Adipocyte (in vitro differentiated cells): ENCODE measurements around the gene RNF223.

Experiments
- DNase-seq: peaks from one replicate; pipeline ENCODE4 v3.0.0-alpha.2; 2015; ENCODE audit warnings: low read depth
- H3K27me3 ChIP-seq: replicated peaks from 2 replicates; pipeline ENCODE4 v1.7.0; 2013; ENCODE audit warnings: mild to moderate bottlenecking, low read length, moderate library complexity; ENCODE audit not compliant: control insufficient read depth, insufficient read depth
- H3K36me3 ChIP-seq: 2 replicates; pipeline ENCODE4 v1.7.0; 2013; ENCODE audit warnings: low read length, mild to moderate bottlenecking, moderate library complexity; ENCODE audit not compliant: control insufficient read depth, insufficient read depth, severe bottlenecking
- H3K4me1 ChIP-seq: 2 replicates; pipeline ENCODE4 v1.7.0; 2013; ENCODE audit warnings: mild to moderate bottlenecking, low read length, moderate library complexity; ENCODE audit not compliant: control insufficient read depth, insufficient read depth
- H3K4me3 ChIP-seq: 2 replicates; pipeline ENCODE4 v1.7.0; 2013; ENCODE audit warnings: mild to moderate bottlenecking, low read length, moderate library complexity
- H3K9ac ChIP-seq: 2 replicates; pipeline ENCODE4 v1.7.0; 2013; ENCODE audit warnings: mild to moderate bottlenecking, low read length, moderate library complexity
- H3K9me3 ChIP-seq: 2 replicates; pipeline ENCODE4 v1.7.0; 2013; ENCODE audit warnings: mild to moderate bottlenecking, low read length, moderate library complexity; ENCODE audit not compliant: control insufficient read depth

RNF223 gene

GRCh38 chr1:1073743-1074587 is at the start of gene RNF223:
Gene RNF223 (minus strand): TSS chr1:1074306. CDS start chr1:1072566, 1,740 bp downstream.
- no peak for DNase-seq
- Histone ChIP-seq H3K4me1 (no peaks in the 10 kb centered on the region), H3K27me3 (peaks cover 10% of the 10 kb centered on the region), H3K36me3 (no peaks in the 10 kb centered on the region), H3K9ac (no peak within 1 kb of the TSS), H3K4me3 (no peak within 1 kb of the TSS), H3K9me3 (no peaks in the 10 kb centered on the region)

GRCh38 chr1:1122981-1123480 is 48.9 kb upstream of the RNF223 start:
- no peaks in the 10 kb centered on the region for H3K36me3 ChIP-seq
- peaks cover 4% of the 10 kb centered on the region for H3K4me1 ChIP-seq
- H3K9me3 ChIP-seq = no peaks in the 10 kb centered on the region
- no peak overlapping the region for H3K9ac ChIP-seq
- no peak overlapping the region for H3K4me3 ChIP-seq
- DNase-seq = no peak
- peaks cover 18% of the 10 kb centered on the region for H3K27me3 ChIP-seq

GRCh38 chr1:1122078-1122811 is 48.1 kb upstream of the RNF223 start:
- Histone ChIP-seq H3K4me3 (peak overlapping the region; percentile 63), H3K27me3 (peaks cover 25% of the 10 kb centered on the region)

GRCh38 chr1:1121611-1122077 is 47.5 kb upstream of the RNF223 start:
- Histone ChIP-seq H3K4me3 (no peak overlapping the region), H3K4me1 (peaks cover 4% of the 10 kb centered on the region), H3K27me3 (peaks cover 27% of the 10 kb centered on the region), H3K36me3 (no peaks in the 10 kb centered on the region), H3K9ac (no peak overlapping the region), H3K9me3 (no peaks in the 10 kb centered on the region)
- no peak for DNase-seq

More at GRCh38 chr1:1122078-1122811, 48.1 kb upstream of the RNF223 start:
- Histone ChIP-seq H3K9ac (no peak overlapping the region), H3K9me3 (no peaks in the 10 kb centered on the region), H3K4me1 (peaks cover 4% of the 10 kb centered on the region), H3K36me3 (no peaks in the 10 kb centered on the region)
- DNase-seq = peak; percentile 92

- peaks cover 4% of the 10 kb centered on the region for H3K4me1 ChIP-seq
- no peak overlapping the region for H3K9ac ChIP-seq
- no peak overlapping the region for H3K4me3 ChIP-seq
- no peak for DNase-seq
- H3K9me3 ChIP-seq = no peaks in the 10 kb centered on the region
- peaks cover 27% of the 10 kb centered on the region for H3K27me3 ChIP-seq
- H3K36me3 ChIP-seq = no peaks in the 10 kb centered on the region
These were observed 46.9 kb upstream of the RNF223 start for GRCh38 chr1:1120866-1121591.

- Histone ChIP-seq H3K36me3 (no peaks in the 10 kb centered on the region), H3K4me3 (no peak overlapping the region), H3K9ac (no peak overlapping the region), H3K27me3 (peaks cover 27% of the 10 kb centered on the region), H3K4me1 (peaks cover 4% of the 10 kb centered on the region), H3K9me3 (no peaks in the 10 kb centered on the region)
- DNase-seq = no peak
These were observed 46.0 kb upstream of the RNF223 start for GRCh38 chr1:1120096-1120495.

- H3K9ac ChIP-seq = no peak overlapping the region
- no peak for DNase-seq
- peaks cover 27% of the 10 kb centered on the region for H3K27me3 ChIP-seq
- H3K9me3 ChIP-seq = no peaks in the 10 kb centered on the region
- no peak overlapping the region for H3K4me3 ChIP-seq
- peaks cover 7% of the 10 kb centered on the region for H3K4me1 ChIP-seq
- no peaks in the 10 kb centered on the region for H3K36me3 ChIP-seq
These were observed 45.3 kb upstream of the RNF223 start for GRCh38 chr1:1119272-1119890.

- Histone ChIP-seq H3K4me1 (peaks cover 7% of the 10 kb centered on the region), H3K9ac (no peak overlapping the region), H3K27me3 (peaks cover 27% of the 10 kb centered on the region), H3K9me3 (no peaks in the 10 kb centered on the region), H3K4me3 (no peak overlapping the region), H3K36me3 (no peaks in the 10 kb centered on the region)
- no peak for DNase-seq
These were observed 44.7 kb upstream of the RNF223 start for GRCh38 chr1:1118876-1119220.

- DNase-seq = no peak
These were observed 44.1 kb upstream of the RNF223 start for GRCh38 chr1:1118011-1118875.

GRCh38 chr1:1117469-1117831 is 43.3 kb upstream of the RNF223 start:
- no peaks in the 10 kb centered on the region for H3K9me3 ChIP-seq
- no peak for DNase-seq
- H3K9ac ChIP-seq = no peak overlapping the region
- H3K36me3 ChIP-seq = no peaks in the 10 kb centered on the region
- peaks cover 7% of the 10 kb centered on the region for H3K4me1 ChIP-seq
- peaks cover 27% of the 10 kb centered on the region for H3K27me3 ChIP-seq
- H3K4me3 ChIP-seq = no peak overlapping the region

More at GRCh38 chr1:1118011-1118875, 44.1 kb upstream of the RNF223 start:
- Histone ChIP-seq H3K36me3 (no peaks in the 10 kb centered on the region), H3K4me1 (peaks cover 7% of the 10 kb centered on the region), H3K4me3 (no peak overlapping the region), H3K9ac (no peak overlapping the region), H3K27me3 (peaks cover 27% of the 10 kb centered on the region), H3K9me3 (no peaks in the 10 kb centered on the region)
